ENCODE measurements around the gene ERI3. TPM values are rescaled to one million over a fixed set of nuclear protein-coding genes. Genes with fewer than 3 reads are reported as not detected.

ERI3 gene
- polyA plus RNA-seq, 1 donor from 2014 or later: 41.6 TPM

DNA sequence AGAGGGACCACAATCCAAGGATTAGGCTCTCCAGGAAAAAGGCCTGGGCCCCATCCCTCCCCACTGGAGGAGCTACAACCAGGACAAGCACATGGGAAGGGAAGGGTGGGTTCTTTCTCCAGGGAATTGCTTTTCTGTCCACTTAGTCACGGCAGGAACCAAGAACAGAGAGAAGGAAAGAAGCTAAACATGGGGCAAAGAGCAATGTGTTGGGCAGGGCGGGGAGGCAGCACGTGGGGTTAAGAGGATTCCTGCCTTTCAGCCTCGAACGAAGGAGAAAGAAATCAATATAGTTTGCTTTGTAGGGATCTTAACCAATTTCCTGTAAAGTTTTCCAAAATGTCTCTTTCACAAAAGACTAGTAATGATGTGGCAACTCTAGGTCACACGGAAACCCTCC, 21.7 kb downstream of the ERI3 start:
- Mint-ChIP-seq H3K9me3 (peaks cover 0 to 1% (median under 1%) of the 10 kb centered on the region in 3 donors), H3K4me1 (peaks cover 0 to 6% (median 5%) of the 10 kb centered on the region in 3 donors), H3K4me3 (no peak overlapping the region), H3K27me3 (no peaks in the 10 kb centered on the region), H3K36me3 (peaks cover 18% of the 10 kb centered on the region), H3K27ac (no peak overlapping the region)

DNA sequence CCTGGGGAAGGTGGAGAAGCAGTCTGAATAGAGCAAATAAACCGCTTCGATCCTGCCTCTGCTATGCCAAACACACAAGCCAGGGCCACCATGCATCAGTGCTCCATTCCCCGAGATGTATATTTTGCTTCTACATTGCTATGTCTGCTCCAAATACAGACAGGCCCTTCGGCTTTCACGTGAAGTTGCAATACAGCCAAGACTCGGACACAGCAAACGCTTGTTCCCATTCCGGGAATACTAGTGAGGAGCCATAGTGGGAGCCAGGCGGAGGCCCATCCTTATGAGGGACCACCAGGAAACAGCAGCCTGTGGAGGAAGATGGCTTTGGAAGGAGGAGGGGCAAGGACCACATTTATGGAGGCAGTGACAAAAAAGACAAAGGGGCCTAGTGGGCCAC, 22.6 kb downstream of the ERI3 start:
- Mint-ChIP-seq H3K36me3 (peaks cover 11% of the 10 kb centered on the region), H3K27ac (no peak overlapping the region), H3K4me3 (no peak overlapping the region), H3K4me1 (peaks cover 0 to 5% (median 4%) of the 10 kb centered on the region in 3 donors), H3K27me3 (no peaks in the 10 kb centered on the region), H3K9me3 (no peaks in the 10 kb centered on the region)

GRCh38 chr1:44330935-44331334, 24.1 kb downstream of the ERI3 start:
- no peak overlapping the region for H3K4me3 Mint-ChIP-seq
- peaks cover 7% of the 10 kb centered on the region for H3K36me3 Mint-ChIP-seq
- H3K27ac Mint-ChIP-seq: no peak overlapping the region
- H3K9me3 Mint-ChIP-seq: no peaks in the 10 kb centered on the region
- H3K4me1 Mint-ChIP-seq: peaks cover 0 to 5% (median 4%) of the 10 kb centered on the region in 3 donors
- no peaks in the 10 kb centered on the region for H3K27me3 Mint-ChIP-seq

- H3K27ac Mint-ChIP-seq: peak overlapping the region in 1 of 3 donors; percentile 12
- no peaks in the 10 kb centered on the region for H3K9me3 Mint-ChIP-seq
- H3K4me1 Mint-ChIP-seq: peaks cover 0 to 5% (median 4%) of the 10 kb centered on the region in 3 donors
- peaks cover 10% of the 10 kb centered on the region for H3K36me3 Mint-ChIP-seq
- no peak overlapping the region for H3K4me3 Mint-ChIP-seq
- H3K27me3 Mint-ChIP-seq: no peaks in the 10 kb centered on the region
Measured at GRCh38 chr1:44328671-44329416, 26.2 kb downstream of the ERI3 start.

DNA sequence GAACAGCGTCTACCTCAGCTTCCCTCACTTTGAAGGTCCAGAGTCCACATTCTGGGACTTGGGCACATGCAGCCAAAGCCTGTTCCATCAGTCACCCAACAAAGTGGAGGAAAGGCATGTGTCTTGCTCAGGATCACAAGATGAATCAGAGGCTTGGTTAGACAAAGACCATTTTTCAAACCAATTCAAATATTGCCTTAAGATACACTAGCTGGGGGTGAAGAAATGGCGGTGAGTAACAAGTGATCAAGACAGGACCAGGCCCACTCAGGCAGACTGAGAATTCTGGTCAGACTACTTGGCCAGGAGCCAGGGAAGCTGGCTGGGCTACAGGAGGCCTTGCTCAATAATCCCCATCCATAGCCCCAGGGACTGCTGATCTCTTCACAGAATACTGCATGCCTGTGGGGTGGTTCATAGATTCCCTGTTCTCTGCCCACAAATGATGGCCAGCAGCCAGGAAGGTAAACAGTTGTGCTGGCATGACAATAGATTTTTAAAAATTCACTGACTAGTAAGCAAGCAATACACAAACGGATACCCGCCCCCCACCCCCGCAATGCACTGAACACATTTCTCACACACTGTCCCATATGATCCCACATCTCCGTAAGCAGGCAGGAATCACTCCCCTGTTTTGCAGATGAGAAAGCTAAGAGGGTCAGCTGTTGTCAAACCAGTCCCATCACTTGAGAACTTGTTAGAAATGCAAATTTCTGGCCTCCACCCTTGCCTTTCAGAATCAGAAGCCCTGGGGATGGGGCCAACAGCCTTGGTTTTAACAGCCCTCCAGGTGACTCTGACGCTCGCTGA, 27.2 kb downstream of the ERI3 start:
- Mint-ChIP-seq H3K36me3 (peaks cover 9% of the 10 kb centered on the region), H3K9me3 (no peaks in the 10 kb centered on the region), H3K4me3 (no peak overlapping the region), H3K27me3 (no peaks in the 10 kb centered on the region), H3K4me1 (peaks cover 0 to 5% (median 4%) of the 10 kb centered on the region in 3 donors), H3K27ac (no peak overlapping the region)

DNA sequence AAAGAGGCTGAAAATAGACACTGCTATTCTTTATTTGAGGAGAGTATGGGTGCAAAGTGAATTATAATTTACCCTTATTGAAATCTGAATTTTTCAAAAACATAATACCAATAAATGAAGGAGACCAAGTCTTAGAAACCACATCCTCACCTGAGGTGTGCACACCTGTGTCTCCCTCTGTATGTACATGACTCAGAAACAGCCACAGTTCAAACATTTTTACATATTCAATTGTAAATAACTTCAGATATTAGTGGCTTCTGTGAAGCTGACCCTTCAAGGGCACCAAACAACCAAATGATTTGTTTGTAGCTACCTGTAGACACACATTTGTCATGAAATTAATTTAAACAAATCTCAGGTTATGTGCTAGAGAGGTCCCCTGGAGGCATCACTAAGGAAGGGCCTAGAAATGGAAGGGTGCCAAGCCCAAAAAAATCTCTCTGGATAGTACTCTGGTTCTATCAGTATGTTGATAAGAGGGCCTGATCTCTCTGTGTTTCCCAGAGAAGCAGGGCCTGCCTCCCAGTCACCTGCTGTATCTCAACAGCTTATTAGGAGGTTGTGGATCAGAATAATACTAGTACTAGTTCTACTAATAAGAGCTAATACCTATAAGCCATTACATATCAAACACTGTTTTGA, 28.1 kb downstream of the ERI3 start:
- Mint-ChIP-seq H3K4me3 (no peak overlapping the region), H3K9me3 (no peaks in the 10 kb centered on the region), H3K27me3 (no peaks in the 10 kb centered on the region), H3K4me1 (peaks cover 0 to 5% (median 4%) of the 10 kb centered on the region in 3 donors), H3K27ac (no peak overlapping the region), H3K36me3 (peaks cover 7% of the 10 kb centered on the region)

DNA sequence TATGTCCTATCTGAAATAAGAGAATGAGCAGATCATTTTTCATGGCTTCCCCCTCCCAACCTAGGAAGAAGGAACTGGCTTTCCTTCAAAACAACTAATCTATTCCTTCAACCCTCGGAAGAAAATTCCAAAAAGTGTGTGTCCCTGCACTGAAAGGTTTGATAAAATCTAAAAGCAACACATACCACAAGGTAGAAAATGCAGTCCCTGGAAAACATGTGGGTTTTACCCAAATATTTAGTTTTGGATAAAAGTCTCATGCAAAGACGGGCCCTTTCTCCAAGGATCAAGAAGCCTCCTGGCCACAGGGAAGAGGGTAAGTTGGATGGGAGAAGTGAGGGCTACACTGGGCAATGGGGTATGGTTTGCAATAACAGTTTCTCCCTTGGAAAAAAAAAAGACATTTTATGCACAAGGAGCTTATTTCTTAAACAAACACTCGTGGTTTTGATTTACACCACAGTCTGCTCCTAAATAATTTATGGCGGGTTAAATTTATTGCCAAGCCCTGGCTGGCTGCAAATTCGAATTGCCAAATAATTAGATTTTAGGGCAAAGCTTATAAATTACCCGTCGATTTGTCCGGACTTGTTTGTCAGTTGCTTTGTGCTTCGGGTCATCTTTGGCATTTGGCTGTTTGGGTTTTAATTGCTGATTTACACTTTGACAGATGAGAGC, 28.9 kb downstream of the ERI3 start:
- H3K27ac Mint-ChIP-seq: no peak overlapping the region
- no peaks in the 10 kb centered on the region for H3K27me3 Mint-ChIP-seq
- H3K36me3 Mint-ChIP-seq: peaks cover 7% of the 10 kb centered on the region
- no peaks in the 10 kb centered on the region for H3K9me3 Mint-ChIP-seq
- peaks cover 0 to 5% (median 4%) of the 10 kb centered on the region in 3 donors for H3K4me1 Mint-ChIP-seq
- no peak overlapping the region for H3K4me3 Mint-ChIP-seq

DNA sequence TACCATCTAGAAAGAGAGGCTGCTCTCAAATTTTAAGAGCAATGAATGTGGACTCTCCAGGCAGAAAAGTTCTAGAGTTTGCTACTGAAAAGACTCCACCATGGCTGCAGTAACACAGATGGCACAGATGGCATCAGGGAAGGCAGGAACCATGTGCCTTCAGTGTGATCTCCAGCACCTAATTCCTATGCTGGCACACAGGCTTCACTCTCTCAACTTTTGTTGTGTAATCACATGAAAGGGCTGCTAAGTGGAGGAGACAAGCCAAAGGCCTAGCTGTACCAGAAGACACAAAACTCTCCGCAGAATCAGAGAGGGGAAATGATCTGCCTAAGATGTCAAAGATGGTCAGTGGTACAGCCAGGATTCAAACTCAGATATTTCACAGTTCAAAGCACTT, 31.1 kb downstream of the ERI3 start:
- Mint-ChIP-seq H3K9me3 (no peaks in the 10 kb centered on the region), H3K36me3 (peaks cover 10% of the 10 kb centered on the region), H3K27ac (no peak overlapping the region), H3K4me3 (no peak overlapping the region), H3K4me1 (peaks cover 0 to 2% (median 0%) of the 10 kb centered on the region in 3 donors), H3K27me3 (no peaks in the 10 kb centered on the region)

GRCh38 chr1:44322367-44322766, 32.7 kb downstream of the ERI3 start:
- Mint-ChIP-seq H3K9me3 (no peaks in the 10 kb centered on the region), H3K4me1 (peaks cover 4 to 7% (median 4%) of the 10 kb centered on the region in 3 donors), H3K4me3 (no peak overlapping the region), H3K27me3 (no peaks in the 10 kb centered on the region), H3K27ac (peak overlapping the region in 1 of 3 donors; percentile 46), H3K36me3 (peaks cover 15% of the 10 kb centered on the region)

GRCh38 chr1:44321466-44321865, 33.6 kb downstream of the ERI3 start:
- Mint-ChIP-seq H3K9me3 (no peaks in the 10 kb centered on the region), H3K27ac (no peak overlapping the region), H3K4me3 (no peak overlapping the region), H3K4me1 (peaks cover 4 to 7% (median 4%) of the 10 kb centered on the region in 3 donors), H3K27me3 (no peaks in the 10 kb centered on the region), H3K36me3 (peaks cover 15% of the 10 kb centered on the region)

DNA sequence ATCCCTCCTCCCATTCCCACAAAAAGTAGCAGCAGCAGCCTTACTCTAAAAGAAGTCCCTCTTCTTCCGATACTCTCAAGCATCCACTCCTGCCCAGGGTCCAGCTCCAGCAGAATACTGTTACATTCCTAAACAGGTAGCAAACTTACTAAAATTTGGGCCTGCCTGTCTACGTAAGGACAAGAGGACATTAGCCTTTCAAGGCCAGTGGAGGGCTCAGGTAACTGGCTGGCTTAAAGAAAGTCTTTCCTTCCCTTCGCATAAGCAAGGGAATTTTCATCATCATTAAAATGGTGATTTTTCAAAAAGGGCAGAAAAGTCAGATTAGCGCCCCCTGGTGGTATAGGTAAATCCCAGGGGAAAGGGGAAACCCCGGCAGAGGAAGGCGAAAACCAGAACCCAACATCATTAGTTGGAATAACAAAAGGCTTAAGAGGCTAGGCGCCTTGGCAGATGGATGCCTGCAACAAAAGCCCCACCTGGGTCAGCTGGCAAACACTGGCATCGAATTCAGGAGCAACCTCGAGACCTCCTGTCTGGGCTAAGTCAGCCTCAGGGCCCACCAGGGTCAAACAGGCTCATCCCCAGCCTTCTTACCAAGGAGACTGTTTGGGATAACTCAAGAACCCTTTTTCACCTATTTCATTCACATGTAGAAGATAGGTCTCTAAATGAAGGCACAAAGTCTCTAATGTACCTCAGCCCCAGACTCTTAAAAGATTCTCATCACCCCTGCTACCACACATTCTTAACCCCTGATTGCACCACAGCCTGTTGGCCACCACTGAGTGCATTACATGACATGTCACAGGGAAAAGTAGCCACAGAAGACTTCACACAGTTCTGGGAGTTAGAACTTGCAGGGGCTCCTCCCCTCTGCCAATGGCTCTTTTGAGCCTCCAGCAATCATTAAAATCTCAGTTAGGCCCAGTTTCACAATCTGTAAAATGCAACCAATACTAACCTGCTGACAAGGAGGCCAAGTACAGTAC, 36.7 kb downstream of the ERI3 start:
- Mint-ChIP-seq H3K36me3 (peaks cover 13% of the 10 kb centered on the region), H3K27me3 (no peaks in the 10 kb centered on the region), H3K4me3 (no peak overlapping the region), H3K27ac (peak overlapping the region in 2 of 3 donors; percentile 14 to 76), H3K4me1 (peaks cover 4 to 7% (median 4%) of the 10 kb centered on the region in 3 donors), H3K9me3 (no peaks in the 10 kb centered on the region)

DNA sequence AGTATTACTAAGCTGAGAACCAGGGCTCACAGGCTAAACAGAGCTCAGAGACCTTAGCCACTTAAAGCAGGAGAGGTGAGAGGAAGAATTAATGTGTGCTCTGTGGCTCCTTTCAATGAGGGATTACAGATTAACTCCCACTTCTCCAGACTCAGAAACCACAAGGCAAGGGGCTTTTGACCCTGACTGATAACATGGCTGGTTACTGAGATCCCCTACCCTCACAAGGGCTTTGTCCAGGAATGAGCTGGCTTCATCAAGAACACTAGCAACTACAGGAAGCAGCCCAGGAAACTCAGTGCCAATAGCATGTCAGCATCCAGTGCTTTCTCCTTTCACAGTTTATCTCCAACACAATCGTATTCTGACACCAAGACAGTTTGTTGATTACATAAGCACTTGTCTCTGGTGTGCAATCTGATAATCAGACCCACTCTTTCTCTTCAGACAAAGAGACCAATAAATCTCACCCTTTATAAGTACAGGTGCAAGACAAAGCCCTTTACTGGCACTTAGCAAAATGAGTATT, 38.8 kb downstream of the ERI3 start:
- Mint-ChIP-seq H3K36me3 (peaks cover 13% of the 10 kb centered on the region), H3K27ac (no peak overlapping the region), H3K4me3 (no peak overlapping the region), H3K27me3 (no peaks in the 10 kb centered on the region), H3K9me3 (no peaks in the 10 kb centered on the region), H3K4me1 (peaks cover 4 to 7% (median 4%) of the 10 kb centered on the region in 3 donors)

DNA sequence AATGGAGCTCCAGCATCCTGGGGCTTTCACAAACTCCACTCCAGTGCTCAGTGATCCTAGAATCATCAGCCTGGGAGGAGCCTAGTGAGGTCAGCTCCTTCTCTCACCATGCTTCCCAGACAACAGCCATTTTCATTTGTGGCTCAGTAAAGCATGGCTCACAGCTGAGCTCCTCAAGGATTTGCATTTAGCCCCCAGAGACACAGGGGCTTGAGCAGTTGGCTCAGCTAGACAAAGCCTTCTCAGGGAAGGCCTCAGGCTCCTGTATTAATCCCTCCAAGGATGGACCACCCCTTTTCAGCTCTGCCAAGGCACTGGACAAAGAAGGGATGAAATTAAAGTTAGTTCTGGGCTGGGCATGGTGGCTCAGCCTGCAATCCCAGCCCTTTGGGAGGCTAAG, 39.5 kb downstream of the ERI3 start:
- no peak overlapping the region for H3K27ac Mint-ChIP-seq
- no peaks in the 10 kb centered on the region for H3K27me3 Mint-ChIP-seq
- H3K36me3 Mint-ChIP-seq: peaks cover 13% of the 10 kb centered on the region
- no peaks in the 10 kb centered on the region for H3K9me3 Mint-ChIP-seq
- H3K4me1 Mint-ChIP-seq: peaks cover 4 to 7% (median 4%) of the 10 kb centered on the region in 3 donors
- no peak overlapping the region for H3K4me3 Mint-ChIP-seq
